HCT116 (cell line): Measurements from ENCODE around the gene SAMD13.

Source experiments
- EZH2phosphoT487 ChIP-seq: fragments of 200-600 bp; IDR thresholded peaks from 2 replicates; pipeline ENCODE4 v1.6.1; 2018; ENCODE audit warnings: antibody characterized with exemption, borderline replicate concordance
- TF ChIP-seq, protein P1 (sequence below): IDR thresholded peaks from 2 replicates; pipeline ENCODE4 v1.6.1; 2012; ENCODE audit warnings: low read depth
- TF ChIP-seq, protein P2 (sequence below), 3 experiments: fragments of 200-600 bp in 1 of 3; sonication (generic) in 1 of 3; IDR thresholded peaks in 2 of 3; conservative IDR thresholded peaks in 1 of 3; 2 replicates each; pipeline ENCODE4 v1.5.1; 2012 to 2017; ENCODE audit warnings: low read depth in 2 of 3, low read length in 2 of 3, antibody characterized with exemption in 1 of 3, borderline replicate concordance in 1 of 3, control low read depth in 1 of 3, mild to moderate bottlenecking in 1 of 3, mixed read lengths in 1 of 3, mixed run types in 1 of 3, moderate library complexity in 1 of 3; ENCODE audit not compliant: insufficient read depth in 1 of 3

DNA sequence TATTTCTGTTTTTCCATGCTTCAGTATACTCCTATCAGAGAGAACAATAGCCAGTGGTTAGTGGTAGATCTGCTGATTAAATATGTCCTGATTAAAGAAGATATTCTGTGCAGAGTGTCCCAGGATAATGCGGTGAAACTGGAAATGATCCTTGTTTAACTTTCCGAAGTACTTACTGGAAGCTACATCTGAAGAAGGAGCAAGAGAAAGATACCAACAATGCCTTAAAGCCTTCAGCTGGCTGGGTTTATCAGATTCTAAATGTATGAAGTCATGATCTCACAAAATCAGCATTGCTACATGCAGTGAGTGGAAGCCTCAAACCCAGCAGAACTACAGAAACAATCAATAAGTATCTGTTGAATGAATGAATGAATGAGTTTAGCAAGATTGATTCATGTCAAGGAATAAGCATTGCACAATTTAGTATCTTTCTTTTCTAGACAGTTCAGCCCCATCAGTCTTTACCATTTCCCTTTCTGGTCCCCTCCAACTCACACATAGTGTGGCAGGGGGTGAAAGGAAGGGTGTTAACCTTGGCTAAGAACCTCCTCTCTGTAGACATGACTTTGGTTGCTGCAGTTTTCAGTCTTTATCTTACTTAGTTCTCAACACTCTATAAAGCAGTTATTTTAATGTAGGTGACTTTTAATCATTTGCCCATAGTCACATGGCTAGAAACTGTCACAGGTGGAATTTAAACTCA is 72.1 kb downstream of the SAMD13 start:
- TF ChIP-seq, protein P1, sequence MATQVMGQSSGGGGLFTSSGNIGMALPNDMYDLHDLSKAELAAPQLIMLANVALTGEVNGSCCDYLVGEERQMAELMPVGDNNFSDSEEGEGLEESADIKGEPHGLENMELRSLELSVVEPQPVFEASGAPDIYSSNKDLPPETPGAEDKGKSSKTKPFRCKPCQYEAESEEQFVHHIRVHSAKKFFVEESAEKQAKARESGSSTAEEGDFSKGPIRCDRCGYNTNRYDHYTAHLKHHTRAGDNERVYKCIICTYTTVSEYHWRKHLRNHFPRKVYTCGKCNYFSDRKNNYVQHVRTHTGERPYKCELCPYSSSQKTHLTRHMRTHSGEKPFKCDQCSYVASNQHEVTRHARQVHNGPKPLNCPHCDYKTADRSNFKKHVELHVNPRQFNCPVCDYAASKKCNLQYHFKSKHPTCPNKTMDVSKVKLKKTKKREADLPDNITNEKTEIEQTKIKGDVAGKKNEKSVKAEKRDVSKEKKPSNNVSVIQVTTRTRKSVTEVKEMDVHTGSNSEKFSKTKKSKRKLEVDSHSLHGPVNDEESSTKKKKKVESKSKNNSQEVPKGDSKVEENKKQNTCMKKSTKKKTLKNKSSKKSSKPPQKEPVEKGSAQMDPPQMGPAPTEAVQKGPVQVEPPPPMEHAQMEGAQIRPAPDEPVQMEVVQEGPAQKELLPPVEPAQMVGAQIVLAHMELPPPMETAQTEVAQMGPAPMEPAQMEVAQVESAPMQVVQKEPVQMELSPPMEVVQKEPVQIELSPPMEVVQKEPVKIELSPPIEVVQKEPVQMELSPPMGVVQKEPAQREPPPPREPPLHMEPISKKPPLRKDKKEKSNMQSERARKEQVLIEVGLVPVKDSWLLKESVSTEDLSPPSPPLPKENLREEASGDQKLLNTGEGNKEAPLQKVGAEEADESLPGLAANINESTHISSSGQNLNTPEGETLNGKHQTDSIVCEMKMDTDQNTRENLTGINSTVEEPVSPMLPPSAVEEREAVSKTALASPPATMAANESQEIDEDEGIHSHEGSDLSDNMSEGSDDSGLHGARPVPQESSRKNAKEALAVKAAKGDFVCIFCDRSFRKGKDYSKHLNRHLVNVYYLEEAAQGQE = no peak
- TF ChIP-seq, protein P2, sequence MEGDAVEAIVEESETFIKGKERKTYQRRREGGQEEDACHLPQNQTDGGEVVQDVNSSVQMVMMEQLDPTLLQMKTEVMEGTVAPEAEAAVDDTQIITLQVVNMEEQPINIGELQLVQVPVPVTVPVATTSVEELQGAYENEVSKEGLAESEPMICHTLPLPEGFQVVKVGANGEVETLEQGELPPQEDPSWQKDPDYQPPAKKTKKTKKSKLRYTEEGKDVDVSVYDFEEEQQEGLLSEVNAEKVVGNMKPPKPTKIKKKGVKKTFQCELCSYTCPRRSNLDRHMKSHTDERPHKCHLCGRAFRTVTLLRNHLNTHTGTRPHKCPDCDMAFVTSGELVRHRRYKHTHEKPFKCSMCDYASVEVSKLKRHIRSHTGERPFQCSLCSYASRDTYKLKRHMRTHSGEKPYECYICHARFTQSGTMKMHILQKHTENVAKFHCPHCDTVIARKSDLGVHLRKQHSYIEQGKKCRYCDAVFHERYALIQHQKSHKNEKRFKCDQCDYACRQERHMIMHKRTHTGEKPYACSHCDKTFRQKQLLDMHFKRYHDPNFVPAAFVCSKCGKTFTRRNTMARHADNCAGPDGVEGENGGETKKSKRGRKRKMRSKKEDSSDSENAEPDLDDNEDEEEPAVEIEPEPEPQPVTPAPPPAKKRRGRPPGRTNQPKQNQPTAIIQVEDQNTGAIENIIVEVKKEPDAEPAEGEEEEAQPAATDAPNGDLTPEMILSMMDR (IDR thresholded peaks at IDR 0.05 in 2 of 3, conservative IDR thresholded peaks at IDR 0.05 in 1 of 3; ENCODE audit: borderline replicate concordance in 1 of 3, insufficient read depth in 1 of 3, low read depth in 2 of 3, low read length in 2 of 3) = no peak
- TF ChIP-seq EZH2phosphoT487 = no peak
